Stimulated activated CD8-positive, alpha-beta memory T cell treated with anti-CD3 and anti-CD28 coated beads, Interleukin-7, amount 100 ng/mL, for 1 hour (primary cell): Measurements from ENCODE around the gene CUBN.
"Not testable (repeated sequence)": the region's sequence is repeated elsewhere in the genome, so short reads cannot be mapped to it uniquely, and the experiment has no call there.

Experiments used
- DNase-seq, 2 donors: peaks; one replicate each; pipeline ENCODE4 v3.0.0-alpha.2; 2020; ENCODE audit warnings: low read depth in 2 of 2

The CUBN gene

DNA sequence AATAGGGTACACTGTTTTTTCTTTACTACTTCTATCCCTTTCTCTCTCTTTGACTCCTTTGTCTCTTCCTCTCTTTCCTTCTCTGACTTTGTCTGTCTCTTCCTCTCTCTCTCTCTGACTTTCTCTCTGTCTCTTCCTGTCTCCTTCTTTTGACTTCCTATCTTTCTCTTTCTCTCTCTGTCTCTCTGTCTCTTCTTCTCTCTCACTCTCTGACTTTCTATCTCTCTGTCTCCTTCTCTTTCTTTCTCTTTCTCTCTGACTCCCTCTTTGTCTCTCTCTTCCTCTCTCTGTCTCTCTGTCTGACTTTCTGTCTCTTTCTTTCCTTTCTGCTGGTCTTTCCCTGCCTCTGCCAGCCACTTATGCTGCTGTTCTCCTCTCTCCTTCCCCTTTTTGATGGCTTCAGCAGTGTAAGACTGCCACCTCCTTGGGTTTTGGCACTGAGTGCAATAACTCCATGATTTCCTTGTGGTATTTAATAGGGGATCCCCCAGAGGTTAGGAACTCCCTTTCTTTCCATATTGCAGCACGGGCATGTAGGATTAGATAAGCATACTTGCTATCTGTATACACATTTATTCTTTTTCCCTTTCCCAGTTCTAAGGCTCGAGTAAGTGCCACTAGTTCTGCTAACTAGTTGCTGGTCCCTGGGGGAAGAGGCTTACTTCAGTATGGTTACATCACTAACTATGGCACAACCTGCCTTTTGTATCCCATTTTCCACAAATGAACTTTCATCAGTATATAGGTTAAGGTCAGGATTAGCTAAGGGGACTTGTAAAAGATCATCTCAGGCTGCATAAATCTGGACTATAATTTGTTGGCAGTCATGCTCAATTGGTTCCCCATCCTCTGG lies 116.3 kb downstream of the CUBN start:
- not testable (repeated sequence) for DNase-seq

DNA sequence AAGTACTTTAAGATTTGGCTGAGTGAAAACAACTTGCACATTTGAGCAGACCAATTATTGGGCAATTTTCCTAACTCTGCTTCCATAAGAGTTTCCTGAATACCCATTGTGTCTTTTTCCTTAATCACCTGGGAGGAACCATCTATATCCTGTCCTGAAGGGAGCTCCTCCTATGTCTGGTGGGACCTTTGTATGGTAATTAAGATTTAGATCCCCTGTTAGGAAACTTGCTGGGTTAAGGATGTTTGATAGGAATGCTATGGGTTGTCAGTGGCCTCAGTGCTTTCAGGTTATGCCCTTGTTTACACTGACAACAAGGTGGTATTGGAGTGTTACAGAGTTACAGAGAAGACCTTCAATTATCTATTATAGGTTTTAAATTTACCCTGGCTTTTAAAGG lies 116.9 kb downstream of the CUBN start:
- DNase-seq = not testable (repeated sequence)

DNA sequence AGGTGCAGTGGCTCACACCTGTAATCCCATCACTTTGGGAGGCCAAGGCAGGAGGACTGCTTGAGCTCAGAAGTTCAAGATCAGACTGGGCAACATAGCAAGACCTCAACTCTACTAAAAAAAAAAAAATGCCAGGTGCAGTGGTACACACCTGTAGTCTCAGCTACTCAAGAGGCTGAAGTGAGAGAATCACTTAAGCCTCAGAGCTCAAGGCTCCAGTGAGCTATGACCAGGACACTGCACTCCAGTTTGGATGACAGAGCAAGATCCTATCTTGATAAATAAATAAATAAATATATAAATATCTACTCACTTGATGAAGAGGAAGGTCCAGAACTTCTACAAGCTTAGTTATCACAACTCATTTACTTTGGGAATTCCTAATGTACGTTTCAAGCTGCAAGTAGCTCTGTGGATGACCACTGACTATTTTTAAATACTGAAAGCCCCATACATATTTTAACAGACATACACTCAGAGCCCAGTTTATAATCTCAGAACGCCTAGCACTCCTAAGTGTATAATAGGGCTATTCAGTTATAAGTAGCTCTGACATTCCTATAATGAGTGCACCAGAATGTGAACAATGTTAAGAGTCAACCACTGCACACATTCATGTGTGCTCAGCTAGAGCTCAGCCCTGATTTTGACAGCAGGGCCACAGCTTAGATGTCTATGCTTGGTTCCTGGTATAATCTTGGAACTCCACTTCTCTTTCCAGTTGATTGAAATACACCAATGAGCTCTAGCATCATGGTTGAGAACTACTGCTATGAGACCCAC lies 119.1 kb downstream of the CUBN start:
- DNase-seq = no peak

DNA sequence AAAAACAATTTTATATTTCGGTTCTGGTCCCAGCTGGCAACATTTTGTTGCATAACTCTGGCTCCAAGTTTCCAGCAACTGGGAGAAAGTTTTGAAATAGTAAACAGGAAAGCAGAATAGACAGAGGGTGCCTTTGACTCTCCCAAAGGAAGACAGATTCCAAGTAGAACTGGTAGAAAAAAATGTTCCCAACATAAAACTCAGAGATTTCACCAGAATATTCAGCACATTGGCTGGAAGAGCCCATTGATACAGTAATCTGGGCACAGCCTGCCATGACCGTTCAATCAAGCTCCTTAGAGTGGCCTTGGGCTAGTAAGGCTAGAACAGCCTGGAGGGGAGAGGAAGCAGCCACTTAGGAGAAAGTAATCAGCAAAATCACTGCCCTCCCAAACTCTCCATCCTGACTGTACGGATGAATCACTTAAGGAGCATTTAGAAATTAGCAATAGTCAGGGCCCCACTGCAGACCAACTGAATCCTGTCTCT lies 120.4 kb downstream of the CUBN start:
- DNase-seq = no peak

DNA sequence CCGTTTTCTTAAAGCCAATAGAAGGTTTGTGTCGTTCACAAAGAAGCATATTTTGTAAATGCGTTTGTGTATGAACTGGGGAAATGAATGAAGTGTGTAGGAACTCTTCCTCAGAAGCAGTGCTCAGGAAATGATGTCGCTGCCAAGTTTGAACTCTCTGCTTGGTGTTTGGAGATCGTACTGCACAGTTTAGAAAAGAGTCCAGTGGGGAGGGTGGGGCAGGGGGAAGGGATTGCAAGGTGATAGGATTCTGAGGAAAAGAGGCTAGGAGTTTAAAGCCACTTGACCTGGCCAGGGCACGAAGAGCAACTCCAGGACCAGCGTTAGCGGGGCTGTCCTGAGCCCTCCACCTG lies 122.2 kb downstream of the CUBN start:
- DNase-seq = no peak

DNA sequence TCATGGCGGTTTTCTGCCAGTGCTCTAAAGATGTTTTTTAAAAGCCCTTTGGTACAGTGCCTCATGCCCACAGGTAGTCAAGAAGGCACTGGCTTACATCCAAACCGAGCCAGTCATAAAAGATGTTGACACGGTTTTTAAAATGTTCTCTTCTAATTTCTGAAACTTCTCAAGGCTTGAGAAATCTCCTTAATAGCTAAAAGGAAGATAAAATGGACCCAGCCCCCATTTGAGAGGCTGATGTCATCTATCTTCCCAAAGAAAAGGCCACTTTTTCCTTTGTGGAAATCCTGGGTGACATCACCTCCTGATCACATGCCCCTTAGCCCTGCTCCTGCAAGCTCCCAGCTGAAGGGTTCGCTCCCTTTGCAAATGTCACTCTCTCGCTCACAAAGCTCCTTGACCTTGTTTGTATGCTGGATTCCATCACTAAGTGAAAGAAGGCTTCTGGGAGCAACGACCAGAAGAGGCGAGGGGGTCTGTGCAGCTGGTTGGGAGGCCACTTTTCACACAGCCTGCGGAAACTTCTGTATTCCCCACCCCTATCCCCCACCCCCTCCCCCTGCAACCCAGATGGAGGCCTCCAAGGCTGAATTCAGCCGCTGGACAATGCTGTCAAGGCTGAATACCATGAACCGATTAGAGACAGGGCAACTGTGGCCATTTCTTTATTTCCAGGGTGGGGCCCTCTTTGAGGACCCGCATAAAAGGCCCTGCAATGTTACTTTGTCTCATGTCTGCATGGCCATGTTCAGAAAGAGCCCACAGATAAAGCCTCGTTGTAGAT lies 122.8 kb downstream of the CUBN start:
- DNase-seq = no peak

DNA sequence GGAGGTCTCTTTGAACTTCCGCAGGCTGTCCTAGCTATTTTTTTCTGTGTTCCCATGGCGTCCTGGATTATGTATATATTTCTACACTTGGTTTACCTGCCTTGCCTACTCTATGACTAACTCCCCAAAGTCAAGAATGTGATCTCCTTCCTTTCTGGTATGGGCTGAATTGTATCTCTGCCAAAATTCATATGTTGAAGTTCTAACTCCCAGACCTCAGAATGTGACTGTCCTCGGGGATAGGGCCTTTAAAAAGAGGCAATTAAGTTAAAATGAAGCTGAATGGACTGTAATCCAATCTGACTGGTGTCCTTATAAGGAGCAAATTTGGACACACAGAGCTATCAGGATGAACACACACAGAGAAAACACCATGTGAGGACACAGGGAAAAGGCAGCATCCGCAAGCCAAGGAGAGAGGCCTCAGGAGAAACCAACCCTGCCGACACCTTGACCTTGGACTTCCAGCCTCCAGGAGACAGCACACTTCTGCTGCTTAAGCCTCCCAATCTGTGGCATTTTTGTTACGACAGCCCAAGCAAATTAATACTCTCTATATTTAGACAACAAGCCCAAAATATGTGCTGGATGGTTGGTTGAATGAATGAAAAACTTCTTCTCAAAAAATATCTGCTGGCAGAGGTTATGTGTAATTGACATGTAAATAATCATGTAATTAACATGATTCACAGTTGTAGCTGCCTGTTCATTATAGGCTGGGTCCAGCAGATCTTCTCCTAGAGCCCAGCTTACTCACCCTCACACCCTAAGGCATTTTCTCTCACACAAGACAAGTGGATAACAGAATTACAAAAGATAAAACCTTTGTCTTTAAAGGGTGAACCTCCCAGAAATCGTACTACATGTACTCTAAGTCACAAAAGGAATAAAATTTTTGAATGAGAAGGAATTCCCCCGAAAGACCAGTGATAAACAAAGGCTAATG lies 123.7 kb downstream of the CUBN start:
- no peak for DNase-seq

DNA sequence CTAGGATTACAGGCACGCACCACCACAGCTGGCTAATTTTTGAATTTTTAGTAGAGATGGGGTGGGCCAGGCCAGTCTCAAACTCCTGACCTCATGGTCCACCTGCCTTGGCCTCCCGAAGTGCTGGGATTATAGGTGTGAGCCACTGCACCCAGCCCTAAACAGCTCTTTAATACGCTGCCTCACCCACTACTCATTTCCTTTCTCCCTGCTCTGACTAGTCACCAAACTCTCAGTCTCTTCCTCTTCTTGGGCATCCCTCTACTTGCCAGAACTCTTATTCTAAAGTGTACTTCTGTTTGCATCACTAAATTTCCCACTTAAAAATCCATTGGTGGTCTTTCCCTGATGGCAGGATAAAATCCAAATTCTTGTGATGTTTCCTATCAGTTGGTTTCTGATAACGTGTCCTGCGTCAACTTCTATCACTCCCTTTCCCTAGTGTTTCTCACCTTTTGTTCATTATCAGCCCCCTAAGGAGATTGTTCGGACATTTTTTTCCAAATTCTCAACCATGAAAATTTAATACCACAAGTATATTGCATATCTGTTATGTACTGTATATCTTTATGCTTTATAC lies 124.7 kb downstream of the CUBN start:
- no peak for DNase-seq

DNA sequence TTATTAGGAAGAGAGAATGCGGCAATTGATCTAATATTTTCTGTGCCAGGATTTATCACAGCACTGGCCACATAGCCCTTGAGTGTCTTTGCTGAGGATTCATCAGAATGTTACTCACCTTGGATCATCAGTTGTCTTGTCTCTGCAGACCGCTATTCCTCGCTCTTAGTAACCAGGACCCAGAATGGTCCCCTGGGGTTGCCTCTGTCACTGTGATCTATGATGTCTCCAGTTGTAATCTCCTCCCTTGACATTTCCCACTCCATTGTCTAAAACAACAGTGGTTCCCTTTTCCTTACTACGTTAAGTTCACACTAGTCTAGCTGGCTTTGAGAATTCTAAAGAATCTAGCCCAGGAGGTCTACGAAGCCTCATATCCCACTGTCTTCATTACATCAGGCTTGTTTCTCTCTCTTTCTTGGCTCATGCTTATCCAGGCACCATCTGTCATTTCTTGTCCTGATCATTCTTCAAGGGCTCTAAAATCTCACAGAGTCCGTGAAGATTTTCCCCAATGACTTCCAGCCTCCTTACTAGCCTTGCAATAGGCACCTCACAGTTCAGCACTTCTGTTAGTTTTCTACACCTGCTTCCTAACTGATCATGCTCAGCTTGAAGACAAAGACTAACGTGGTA lies 125.8 kb downstream of the CUBN start:
- DNase-seq = no peak

DNA sequence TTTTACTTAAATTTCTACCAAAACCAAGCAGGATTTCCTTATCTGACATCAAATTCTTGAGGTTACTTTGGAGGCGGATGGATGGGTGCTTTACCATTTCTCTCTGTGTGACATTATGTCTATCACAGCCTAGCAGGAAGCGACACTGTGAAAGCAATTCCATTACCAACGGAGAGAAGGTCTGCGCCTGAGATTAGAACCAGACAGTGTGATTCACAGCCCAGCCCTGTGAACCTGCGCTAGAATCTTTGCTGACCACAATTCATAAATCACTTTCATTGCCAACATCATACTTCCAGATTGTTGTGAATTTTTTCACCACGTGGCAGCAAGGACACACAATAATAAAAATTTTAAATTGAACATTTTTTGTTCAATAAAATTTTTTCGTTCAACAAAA lies 126.5 kb downstream of the CUBN start:
- peak; percentile 34 to 38 for DNase-seq

DNA sequence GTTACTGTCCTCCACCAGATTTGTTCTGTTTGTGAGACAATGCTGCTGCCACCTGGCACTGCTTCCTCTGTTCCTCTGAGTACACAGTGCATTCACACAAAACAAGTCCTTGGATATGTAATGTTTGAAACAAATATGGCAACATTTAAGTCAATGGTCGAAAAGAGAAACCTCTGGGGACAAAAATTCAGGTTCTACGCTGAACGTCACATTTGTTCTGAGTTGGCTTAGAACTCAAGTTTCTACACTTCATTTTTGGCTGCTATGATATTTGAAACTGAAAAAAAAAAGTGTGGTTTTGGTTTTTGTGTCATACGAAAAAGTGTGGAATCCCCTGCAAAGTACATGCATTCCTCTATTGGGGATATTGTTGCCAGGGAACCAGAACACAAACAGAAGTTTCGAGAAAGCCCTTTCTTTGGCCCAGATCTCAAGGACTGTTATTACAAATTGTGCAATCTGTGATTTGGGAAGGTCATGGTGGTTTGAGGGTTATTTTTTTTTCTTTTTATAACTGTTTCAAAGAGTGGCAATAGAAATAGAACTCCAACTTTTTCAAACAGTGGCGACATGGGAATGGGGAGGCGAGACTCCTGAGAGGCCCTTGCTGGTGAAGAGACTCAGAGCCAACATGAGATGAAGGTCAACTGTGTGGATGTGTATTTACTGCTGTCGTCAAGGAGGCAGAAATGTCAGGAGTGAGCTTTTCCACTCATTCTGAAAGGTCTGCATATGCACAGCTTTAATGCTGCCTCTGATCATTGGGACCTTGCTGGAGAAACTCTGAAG lies 127.5 kb downstream of the CUBN start:
- no peak for DNase-seq

DNA sequence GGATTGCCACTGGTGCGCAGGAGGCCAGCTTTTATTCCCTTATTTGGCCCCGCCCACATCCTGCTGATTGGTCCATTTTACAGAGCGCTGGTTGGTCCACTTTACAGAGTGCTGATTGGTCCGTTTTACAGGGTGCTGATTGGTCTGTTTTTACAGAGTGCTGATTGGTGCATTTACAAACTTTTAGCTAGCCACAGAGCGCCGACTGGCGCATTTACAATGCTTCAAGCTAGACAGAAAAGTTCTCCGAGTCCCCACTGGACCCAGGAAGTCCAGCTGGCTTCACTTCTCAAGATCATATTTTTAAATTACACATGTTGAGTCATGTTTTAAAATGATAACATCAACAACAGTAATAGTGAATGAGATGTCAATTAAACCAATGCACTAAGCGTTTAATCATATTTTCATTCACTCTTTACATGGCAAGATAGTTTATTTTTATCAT lies 128.3 kb downstream of the CUBN start:
- DNase-seq = no peak

DNA sequence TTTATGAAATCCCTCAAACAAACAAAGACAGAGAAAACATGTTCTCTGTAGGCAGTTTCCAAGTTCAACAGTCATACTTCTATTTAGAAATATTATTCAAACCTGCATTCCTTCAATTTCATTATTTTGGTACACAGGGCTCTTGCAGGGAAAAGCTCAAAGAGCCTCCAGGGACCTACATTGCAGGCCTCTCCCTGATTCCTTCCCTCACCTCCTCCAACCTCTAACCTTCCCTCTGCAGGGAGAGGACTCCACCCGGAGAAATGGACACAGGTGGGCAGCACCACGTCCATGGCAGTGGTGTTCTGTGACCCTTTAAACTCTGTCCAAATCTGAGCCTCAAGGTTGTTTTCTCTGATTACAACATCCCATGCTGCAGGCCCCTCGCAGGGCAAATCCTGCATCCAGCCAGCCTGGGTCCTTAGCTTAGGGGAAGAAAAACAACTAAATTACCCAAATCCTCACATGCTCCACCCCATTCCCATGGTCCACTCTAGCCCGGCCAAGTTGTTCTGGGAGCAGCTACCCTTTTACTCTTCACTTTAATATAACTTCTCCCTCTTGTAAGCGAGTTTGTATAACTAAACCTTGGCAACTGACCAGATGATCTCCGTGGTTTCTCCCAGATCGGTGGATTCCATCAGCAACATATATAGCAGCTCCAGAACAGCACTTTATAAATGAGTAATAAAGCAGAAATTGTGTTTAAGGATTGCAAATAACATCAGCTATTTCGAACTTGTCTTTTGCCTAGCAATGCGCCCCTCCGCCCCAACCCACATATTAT lies 129.8 kb downstream of the CUBN start:
- DNase-seq = no peak

DNA sequence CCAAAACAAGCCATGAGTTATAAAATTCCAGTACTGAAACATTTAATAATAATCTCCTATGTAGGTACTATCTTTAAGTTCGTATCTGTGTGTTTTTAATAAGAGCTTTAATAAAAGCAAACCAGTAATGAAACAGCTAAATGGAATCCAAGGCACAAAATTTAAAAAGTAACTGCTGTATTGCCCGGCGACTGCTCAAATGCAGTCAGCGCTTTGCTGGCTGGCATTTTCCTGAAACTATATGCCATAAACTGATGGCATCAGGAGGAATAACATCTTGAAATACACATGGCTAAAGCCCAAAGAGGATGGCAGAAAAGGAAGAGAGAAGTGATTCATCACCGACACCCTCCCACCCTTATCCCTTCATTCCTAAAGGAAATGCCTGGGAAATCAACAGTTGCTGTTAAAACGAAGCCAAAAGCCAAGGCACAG lies 133.1 kb downstream of the CUBN start:
- no peak for DNase-seq

DNA sequence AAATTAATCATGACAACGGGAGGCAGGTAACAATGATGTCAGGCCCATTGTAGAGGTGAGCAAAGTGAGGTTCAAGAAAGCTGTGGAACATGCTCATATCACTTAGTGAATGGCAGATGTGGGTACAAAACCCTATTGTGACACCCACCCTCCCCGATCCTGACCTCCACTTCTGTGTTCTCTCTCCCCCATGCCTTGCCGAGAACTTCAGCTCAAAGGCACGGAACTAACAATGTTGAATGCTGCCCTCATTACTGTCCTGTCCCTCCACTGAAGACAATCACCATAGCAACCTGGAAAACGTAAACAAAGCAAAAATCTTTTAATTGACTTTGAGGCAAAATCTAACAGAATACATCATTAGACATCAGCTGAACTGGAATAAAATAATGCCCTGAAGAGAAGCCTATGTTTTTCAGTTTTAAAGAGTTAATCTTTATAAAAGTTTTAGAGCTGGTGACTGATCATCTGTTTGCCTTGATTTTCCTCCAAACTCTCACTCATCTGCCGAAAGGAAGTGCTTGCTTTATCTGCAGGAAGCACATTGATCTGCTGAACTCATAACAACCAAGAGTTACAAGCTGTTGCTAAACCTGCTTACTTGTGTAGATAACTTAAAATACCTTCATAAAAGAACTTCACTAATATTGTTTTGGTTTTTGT lies 133.6 kb downstream of the CUBN start:
- no peak for DNase-seq

DNA sequence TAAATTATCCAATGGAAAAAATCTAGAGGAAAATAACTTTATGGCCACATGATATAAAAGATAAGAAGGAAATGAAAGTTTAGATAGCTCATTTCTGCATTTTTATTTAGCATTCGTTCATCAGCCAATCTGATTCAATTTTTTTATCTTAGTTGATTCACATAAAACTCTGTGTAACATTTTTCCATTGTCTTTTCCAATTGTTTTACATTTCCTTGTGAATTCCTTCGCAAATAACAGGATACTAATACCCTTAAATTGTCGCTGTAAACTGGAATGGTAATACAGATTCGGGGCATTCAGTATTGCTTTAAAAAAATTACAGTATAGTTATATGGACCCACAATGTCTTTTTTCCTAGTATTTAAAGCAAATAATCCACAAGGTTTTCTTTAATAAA lies 136.4 kb downstream of the CUBN start:
- DNase-seq = no peak

DNA sequence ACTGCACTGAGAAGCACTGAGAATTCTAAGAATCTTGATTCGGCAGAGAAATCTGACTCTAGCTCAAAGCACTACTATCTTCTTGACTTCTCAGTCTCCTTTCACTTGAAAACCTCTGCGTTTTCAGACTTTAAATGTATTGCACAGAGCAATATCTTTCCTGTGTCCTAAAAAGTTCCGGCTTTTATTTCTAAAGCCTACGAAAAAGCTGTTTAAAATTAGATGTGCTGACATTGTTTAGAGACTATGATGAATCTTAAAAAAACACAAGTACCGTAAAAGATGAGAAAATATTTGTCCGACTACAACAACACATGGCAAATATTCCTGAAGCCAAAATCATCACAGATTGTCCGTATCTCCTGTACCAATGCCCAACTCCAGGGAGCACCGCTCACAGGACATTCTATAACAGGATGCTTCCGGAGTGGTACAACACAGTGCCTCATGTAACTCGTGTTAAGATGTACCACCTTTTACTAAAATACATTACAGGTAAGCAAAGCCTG lies 136.9 kb downstream of the CUBN start:
- DNase-seq = no peak

DNA sequence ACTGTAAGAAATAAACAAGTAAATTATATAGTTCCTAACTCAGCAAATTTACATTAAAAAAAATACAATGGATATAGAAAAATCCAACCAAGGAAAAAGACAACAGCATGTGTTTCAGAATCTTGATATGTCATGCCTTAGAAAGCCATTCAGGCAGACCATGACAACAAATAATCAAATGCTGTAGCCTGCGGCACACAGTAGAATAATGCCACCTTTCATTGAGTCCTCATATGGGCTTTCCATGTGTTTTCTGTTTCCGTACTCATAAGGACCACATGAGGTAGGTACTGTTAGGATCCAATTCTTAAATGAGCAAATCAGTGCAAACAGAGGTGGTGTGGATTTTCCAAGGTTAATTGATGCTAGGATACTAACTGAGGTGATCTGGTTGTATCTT lies 138.6 kb downstream of the CUBN start:
- DNase-seq = no peak
